Neural cell (in vitro differentiated cells): ENCODE data around the gene NELL2. TPM values are rescaled to one million over a fixed set of nuclear protein-coding genes. Genes with fewer than 3 reads are reported as not detected.

Experiments used
- H2AFZ ChIP-seq: fragments of 200-600, 300-800 bp; sonication (generic), shearing (Covaris generic); 2 replicates; pipeline ENCODE4 v1.6.0; 2014; ENCODE audit warnings: low read depth, mild to moderate bottlenecking, antibody characterized with exemption, low read length, moderate library complexity
- H3F3A ChIP-seq: fragments of 200-600 bp; shearing (Covaris generic); 2 replicates; pipeline ENCODE4 v1.6.1; 2016; ENCODE audit warnings: mild to moderate bottlenecking, moderate library complexity, mixed read lengths, antibody characterized with exemption, low read length; ENCODE audit not compliant: insufficient read depth, poor library complexity, severe bottlenecking
- H3K27ac ChIP-seq: fragments of 200-600, 300-800 bp; sonication (generic), shearing (Covaris generic); 2 replicates; pipeline ENCODE4 v1.5.1; 2014; ENCODE audit warnings: mild to moderate bottlenecking, low read length, moderate library complexity
- H3K27me3 ChIP-seq: fragments of 300-800, 200-600 bp; sonication (generic), shearing (Covaris generic); 2 replicates; pipeline ENCODE4 v1.6.0; 2014; ENCODE audit warnings: mild to moderate bottlenecking, low read depth, low read length, moderate library complexity; ENCODE audit not compliant: insufficient read depth
- H3K36me3 ChIP-seq: fragments of 300-800, 200-600 bp; sonication (generic), shearing (Covaris generic); 2 replicates; pipeline ENCODE4 v1.5.1; 2014; ENCODE audit warnings: mild to moderate bottlenecking, antibody characterized with exemption, low read length, moderate library complexity; ENCODE audit not compliant: insufficient read depth
- H3K4me2 ChIP-seq: fragments of 300-800, 200-600 bp; sonication (generic), shearing (Covaris generic); 2 replicates; pipeline ENCODE4 v1.6.0; 2014; ENCODE audit warnings: mild to moderate bottlenecking, low read length
- H3K4me3 ChIP-seq: fragments of 300-800, 200-600 bp; sonication (generic), shearing (Covaris generic); 2 replicates; pipeline ENCODE4 v1.5.1; 2014; ENCODE audit warnings: mild to moderate bottlenecking, low read length, moderate library complexity
- H3K79me2 ChIP-seq: fragments of 200-600 bp; shearing (Covaris generic); replicated peaks from 2 replicates; pipeline ENCODE4 v1.6.0; 2014; ENCODE audit warnings: mild to moderate bottlenecking, low read length, moderate library complexity; ENCODE audit not compliant: insufficient read depth
- H3K9ac ChIP-seq: fragments of 300-800, 200-600 bp; sonication (generic), shearing (Covaris generic); 2 replicates; pipeline ENCODE4 v1.6.1; 2016; ENCODE audit warnings: mild to moderate bottlenecking, low read length, mixed read lengths
- H3K9me2 ChIP-seq: fragments of 200-600 bp; shearing (Covaris generic); 2 replicates; pipeline ENCODE4 v1.6.1; 2016; ENCODE audit warnings: mild to moderate bottlenecking, low read length, mixed read lengths; ENCODE audit not compliant: insufficient read depth
- H3K9me3 ChIP-seq: fragments of 200-600, 300-800 bp; sonication (generic), shearing (Covaris generic); 2 replicates; pipeline ENCODE4 v1.6.1; 2016; ENCODE audit warnings: mild to moderate bottlenecking, mixed run types, low read length, moderate library complexity, mixed read lengths
- H4K20me1 ChIP-seq: fragments of 200-600 bp; shearing (Covaris generic); 2 replicates; pipeline ENCODE4 v1.6.1; 2016; ENCODE audit warnings: mild to moderate bottlenecking, mixed run types; ENCODE audit not compliant: insufficient read depth
- EP300 ChIP-seq: fragments of 450-650 bp; conservative IDR thresholded peaks from 2 replicates; pipeline ENCODE4 v1.6.1; 2014; ENCODE audit warnings: antibody characterized with exemption, mild to moderate bottlenecking, moderate library complexity; ENCODE audit not compliant: poor library complexity, severe bottlenecking
- EZH2 ChIP-seq: fragments of 200-600, 300-800 bp; shearing (Covaris generic), sonication (generic); IDR thresholded peaks from 2 replicates; pipeline ENCODE4 v1.6.1; 2014; ENCODE audit warnings: antibody characterized with exemption, low read length, borderline replicate concordance, mild to moderate bottlenecking; ENCODE audit not compliant: insufficient read depth, poor library complexity, severe bottlenecking
- MXI1 ChIP-seq: fragments of 450-650 bp; conservative IDR thresholded peaks from 2 replicates; pipeline ENCODE4 v1.6.1; 2014; ENCODE audit warnings: antibody characterized with exemption, mild to moderate bottlenecking; ENCODE audit not compliant: poor library complexity, severe bottlenecking
- POLR2AphosphoS5 ChIP-seq: IDR thresholded peaks from 2 replicates; pipeline ENCODE4 v1.6.1; 2012
- RAD21 ChIP-seq: fragments of 450-650 bp; conservative IDR thresholded peaks from 2 replicates; pipeline ENCODE4 v1.6.1; 2014; ENCODE audit warnings: antibody characterized with exemption, mild to moderate bottlenecking, moderate library complexity
- SMC3 ChIP-seq: fragments of 450-650 bp; conservative IDR thresholded peaks from 2 replicates; pipeline ENCODE4 v1.6.1; 2014; ENCODE audit warnings: antibody characterized with exemption, mild to moderate bottlenecking, moderate library complexity; ENCODE audit not compliant: poor library complexity
- TAF1 ChIP-seq: IDR thresholded peaks from 2 replicates; pipeline ENCODE4 v1.6.1; 2012; ENCODE audit warnings: low read depth
- polyA plus RNA-seq: library from polyadenylated mRNA; depleted of rRNA; stranded (reverse); fragments of >200 nt; gene quantifications from 2 replicates; pipeline ENCODE4 v1.2.3, GENCODE V29; 2014
- TF ChIP-seq, protein P1 (sequence below): IDR thresholded peaks from 2 replicates; pipeline ENCODE4 v1.6.1; 2012; ENCODE audit warnings: borderline replicate concordance
- TF ChIP-seq, protein P2 (sequence below): fragments of 450-650 bp; IDR thresholded peaks from 2 replicates; pipeline ENCODE4 v1.5.1; 2014; ENCODE audit warnings: antibody characterized with exemption, mild to moderate bottlenecking, moderate library complexity; ENCODE audit not compliant: poor library complexity, severe bottlenecking

The NELL2 gene
- polyA plus RNA-seq, 1 donor from 2014 or later: 41.8 TPM

DNA sequence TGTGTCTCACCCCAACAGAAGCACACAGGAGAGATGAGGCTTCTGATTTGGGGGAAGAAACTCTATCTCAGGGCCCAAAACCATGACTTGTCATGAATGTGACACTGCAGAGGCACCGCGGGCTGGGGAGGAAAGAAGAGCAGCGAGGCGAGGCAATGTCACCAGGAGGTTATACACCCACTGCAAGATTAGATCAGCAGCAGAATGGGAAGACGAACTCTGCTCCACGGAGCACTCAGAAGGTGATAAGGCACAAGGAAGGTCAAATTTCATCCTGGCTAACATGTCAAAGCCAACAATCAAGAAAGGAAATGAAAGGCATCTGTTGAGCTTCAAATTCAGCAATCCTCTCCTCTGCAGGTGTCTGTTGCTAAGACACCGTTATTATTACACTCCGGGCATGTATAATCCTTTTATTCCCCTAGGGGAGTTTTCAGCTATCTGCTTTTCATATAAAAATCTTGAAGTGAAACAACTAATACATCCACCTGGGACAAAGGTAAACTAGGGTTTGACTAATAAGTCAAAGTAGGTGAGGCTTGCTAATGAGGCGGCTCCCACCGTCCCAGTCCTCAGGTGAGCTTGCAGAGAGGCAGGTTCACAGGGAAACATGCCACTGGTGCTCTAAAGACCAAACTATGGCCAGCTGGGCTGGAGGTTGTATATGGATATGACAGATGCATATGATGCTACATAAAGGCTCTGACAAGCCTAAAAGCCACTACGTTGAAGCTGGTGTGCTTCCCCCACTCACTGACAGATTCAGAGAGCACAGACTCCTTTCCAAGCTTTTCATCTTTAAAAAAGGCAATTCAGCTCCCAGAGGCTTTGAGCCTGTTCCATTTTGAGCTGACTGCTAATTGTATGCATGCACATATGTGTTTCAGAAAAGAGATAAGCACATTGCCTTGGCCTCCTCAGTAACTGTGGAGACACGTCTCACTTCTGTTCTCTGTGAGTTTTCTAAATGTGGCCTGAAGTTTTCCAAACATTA, 221.2 kb downstream of the NELL2 start:
- Histone ChIP-seq H3F3A (no peaks in the 10 kb centered on the region), H3K4me3 (peak overlapping the region; percentile 52), H3K9me2 (no peaks in the 10 kb centered on the region), H3K27ac (peak overlapping the region; percentile 48), H3K79me2 (no peaks in the 10 kb centered on the region), H3K9ac (peak overlapping the region; percentile 32), H4K20me1 (no peaks in the 10 kb centered on the region), H3K9me3 (no peaks in the 10 kb centered on the region), H3K36me3 (no peaks in the 10 kb centered on the region), H3K4me2 (peak overlapping the region; percentile 56), H2AFZ (no peak overlapping the region), H3K27me3 (no peaks in the 10 kb centered on the region)
- peak; percentile 39 for TF ChIP-seq EP300
- TF ChIP-seq RAD21: peak; percentile 21
- peak; percentile 14 for TF ChIP-seq POLR2AphosphoS5
- TF ChIP-seq MXI1: no peak

DNA sequence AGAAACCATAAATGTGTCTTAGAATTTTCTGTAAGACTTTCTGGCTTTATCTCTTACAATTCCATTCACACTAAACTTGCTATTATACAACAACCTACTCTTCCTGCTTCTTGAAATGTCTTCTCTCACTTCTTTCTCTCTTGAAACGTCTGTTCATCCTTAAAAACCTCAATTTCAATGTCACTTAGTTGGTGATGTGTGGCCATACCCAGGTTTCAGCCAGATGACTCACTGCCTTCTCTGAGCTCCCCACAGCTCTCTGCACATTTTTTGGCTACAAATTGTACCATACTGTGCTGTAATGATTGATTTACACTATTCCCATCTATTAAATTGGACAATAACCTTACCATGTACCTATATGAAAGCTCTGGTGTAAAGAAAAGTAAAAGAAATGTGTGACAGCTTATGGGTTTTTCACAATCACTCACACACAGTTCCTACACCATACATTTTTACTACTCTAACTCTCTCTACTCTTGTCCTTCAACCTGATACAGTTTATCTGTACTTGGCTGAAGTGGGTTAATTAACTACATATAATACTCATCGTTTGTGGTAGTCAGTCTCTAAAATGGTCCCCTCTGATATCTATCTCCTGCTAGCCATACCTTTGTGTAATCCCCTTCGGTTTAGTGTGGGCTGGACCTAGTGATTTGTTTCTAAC, 222.1 kb downstream of the NELL2 start:
- H3K36me3 ChIP-seq: no peaks in the 10 kb centered on the region
- no peaks in the 10 kb centered on the region for H3F3A ChIP-seq
- TF ChIP-seq, protein P1, sequence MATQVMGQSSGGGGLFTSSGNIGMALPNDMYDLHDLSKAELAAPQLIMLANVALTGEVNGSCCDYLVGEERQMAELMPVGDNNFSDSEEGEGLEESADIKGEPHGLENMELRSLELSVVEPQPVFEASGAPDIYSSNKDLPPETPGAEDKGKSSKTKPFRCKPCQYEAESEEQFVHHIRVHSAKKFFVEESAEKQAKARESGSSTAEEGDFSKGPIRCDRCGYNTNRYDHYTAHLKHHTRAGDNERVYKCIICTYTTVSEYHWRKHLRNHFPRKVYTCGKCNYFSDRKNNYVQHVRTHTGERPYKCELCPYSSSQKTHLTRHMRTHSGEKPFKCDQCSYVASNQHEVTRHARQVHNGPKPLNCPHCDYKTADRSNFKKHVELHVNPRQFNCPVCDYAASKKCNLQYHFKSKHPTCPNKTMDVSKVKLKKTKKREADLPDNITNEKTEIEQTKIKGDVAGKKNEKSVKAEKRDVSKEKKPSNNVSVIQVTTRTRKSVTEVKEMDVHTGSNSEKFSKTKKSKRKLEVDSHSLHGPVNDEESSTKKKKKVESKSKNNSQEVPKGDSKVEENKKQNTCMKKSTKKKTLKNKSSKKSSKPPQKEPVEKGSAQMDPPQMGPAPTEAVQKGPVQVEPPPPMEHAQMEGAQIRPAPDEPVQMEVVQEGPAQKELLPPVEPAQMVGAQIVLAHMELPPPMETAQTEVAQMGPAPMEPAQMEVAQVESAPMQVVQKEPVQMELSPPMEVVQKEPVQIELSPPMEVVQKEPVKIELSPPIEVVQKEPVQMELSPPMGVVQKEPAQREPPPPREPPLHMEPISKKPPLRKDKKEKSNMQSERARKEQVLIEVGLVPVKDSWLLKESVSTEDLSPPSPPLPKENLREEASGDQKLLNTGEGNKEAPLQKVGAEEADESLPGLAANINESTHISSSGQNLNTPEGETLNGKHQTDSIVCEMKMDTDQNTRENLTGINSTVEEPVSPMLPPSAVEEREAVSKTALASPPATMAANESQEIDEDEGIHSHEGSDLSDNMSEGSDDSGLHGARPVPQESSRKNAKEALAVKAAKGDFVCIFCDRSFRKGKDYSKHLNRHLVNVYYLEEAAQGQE: no peak
- TF ChIP-seq EP300 (no peak), POLR2AphosphoS5 (no peak), EZH2 (no peak), MXI1 (no peak), TAF1 (no peak), SMC3 (no peak), RAD21 (no peak)
- TF ChIP-seq, protein P2, sequence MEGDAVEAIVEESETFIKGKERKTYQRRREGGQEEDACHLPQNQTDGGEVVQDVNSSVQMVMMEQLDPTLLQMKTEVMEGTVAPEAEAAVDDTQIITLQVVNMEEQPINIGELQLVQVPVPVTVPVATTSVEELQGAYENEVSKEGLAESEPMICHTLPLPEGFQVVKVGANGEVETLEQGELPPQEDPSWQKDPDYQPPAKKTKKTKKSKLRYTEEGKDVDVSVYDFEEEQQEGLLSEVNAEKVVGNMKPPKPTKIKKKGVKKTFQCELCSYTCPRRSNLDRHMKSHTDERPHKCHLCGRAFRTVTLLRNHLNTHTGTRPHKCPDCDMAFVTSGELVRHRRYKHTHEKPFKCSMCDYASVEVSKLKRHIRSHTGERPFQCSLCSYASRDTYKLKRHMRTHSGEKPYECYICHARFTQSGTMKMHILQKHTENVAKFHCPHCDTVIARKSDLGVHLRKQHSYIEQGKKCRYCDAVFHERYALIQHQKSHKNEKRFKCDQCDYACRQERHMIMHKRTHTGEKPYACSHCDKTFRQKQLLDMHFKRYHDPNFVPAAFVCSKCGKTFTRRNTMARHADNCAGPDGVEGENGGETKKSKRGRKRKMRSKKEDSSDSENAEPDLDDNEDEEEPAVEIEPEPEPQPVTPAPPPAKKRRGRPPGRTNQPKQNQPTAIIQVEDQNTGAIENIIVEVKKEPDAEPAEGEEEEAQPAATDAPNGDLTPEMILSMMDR: no peak
- no peaks in the 10 kb centered on the region for H3K9me2 ChIP-seq
- H4K20me1 ChIP-seq: no peaks in the 10 kb centered on the region
- peak overlapping the region; percentile 56 for H3K4me2 ChIP-seq
- no peak overlapping the region for H2AFZ ChIP-seq
- H3K27me3 ChIP-seq: no peaks in the 10 kb centered on the region
- H3K4me3 ChIP-seq: peak overlapping the region; percentile 52
- H3K79me2 ChIP-seq: no peaks in the 10 kb centered on the region
- no peak overlapping the region for H3K27ac ChIP-seq
- H3K9me3 ChIP-seq: no peaks in the 10 kb centered on the region
- H3K9ac ChIP-seq: no peak overlapping the region
